Measurements from ENCODE around the gene HMGA1.

HMGA1 gene

GRCh38 chr6:34236443-34237315, at the start of gene HMGA1:
TSS of gene HMGA1 (plus strand) at chr6:34236873. CDS start at chr6:34240781, 3,908 bp downstream.
- peak; percentile 88 for DNase-seq (ENCODE audit: low spot score)

GRCh38 chr6:34189806-34190503, 46.7 kb upstream of the HMGA1 start:
- DNase-seq (ENCODE audit: low spot score), result peak; percentile 43

- DNase-seq (ENCODE audit: low spot score), result no peak
Observed at GRCh38 chr6:34190504-34191122, 46.1 kb upstream of the HMGA1 start.

GRCh38 chr6:34194772-34195171, 41.9 kb upstream of the HMGA1 start:
- no peak for DNase-seq (ENCODE audit: low spot score)

- DNase-seq (ENCODE audit: low spot score), result no peak
Observed at GRCh38 chr6:34195726-34196115, 41.0 kb upstream of the HMGA1 start.

- DNase-seq (ENCODE audit: low spot score), result peak; percentile 70
Observed at GRCh38 chr6:34196116-34196832, 40.4 kb upstream of the HMGA1 start.

- no peak for DNase-seq (ENCODE audit: low spot score)
Observed at GRCh38 chr6:34196833-34197195, 39.9 kb upstream of the HMGA1 start.

GRCh38 chr6:34200340-34200971, 36.2 kb upstream of the HMGA1 start:
- DNase-seq (ENCODE audit: low spot score), result no peak

- no peak for DNase-seq (ENCODE audit: low spot score)
Observed at GRCh38 chr6:34201455-34202107, 35.1 kb upstream of the HMGA1 start.

GRCh38 chr6:34202329-34203201, 34.1 kb upstream of the HMGA1 start:
- DNase-seq (ENCODE audit: low spot score), result no peak

GRCh38 chr6:34204693-34205092, 32.0 kb upstream of the HMGA1 start:
- no peak for DNase-seq (ENCODE audit: low spot score)

GRCh38 chr6:34205466-34205865, 31.2 kb upstream of the HMGA1 start:
- no peak for DNase-seq (ENCODE audit: low spot score)

GRCh38 chr6:34205916-34206315, 30.8 kb upstream of the HMGA1 start:
- DNase-seq (ENCODE audit: low spot score), result no peak

- no peak for DNase-seq (ENCODE audit: low spot score)
Observed at GRCh38 chr6:34206726-34207125, 29.9 kb upstream of the HMGA1 start.

GRCh38 chr6:34207695-34208443, 28.8 kb upstream of the HMGA1 start:
- DNase-seq (ENCODE audit: low spot score), result no peak

GRCh38 chr6:34213772-34214171, 22.9 kb upstream of the HMGA1 start:
- DNase-seq (ENCODE audit: low spot score), result no peak

- DNase-seq (ENCODE audit: low spot score), result no peak
Observed at GRCh38 chr6:34218691-34219090, 18.0 kb upstream of the HMGA1 start.

GRCh38 chr6:34223381-34223955, 13.2 kb upstream of the HMGA1 start:
- DNase-seq (ENCODE audit: low spot score), result no peak

Data from globus pallidus (tissue), 1 donor.